Nephron (organoid): ENCODE results near the gene NTRK3.
"Not testable (repeated sequence)": the region's sequence is repeated elsewhere in the genome, so short reads cannot be mapped to it uniquely, and the experiment has no call there.

Source experiments
- H3K27ac Mint-ChIP-seq, 3 experiments: 2 replicates each; pipeline ENCODE4 v1.8.0; 2020; ENCODE audit warnings: mixed read lengths in 3 of 3, mild to moderate bottlenecking in 2 of 3, moderate library complexity in 1 of 3
- H3K27me3 Mint-ChIP-seq: 2 replicates; pipeline ENCODE4 v1.8.0; 2021; ENCODE audit warnings: low read depth, mild to moderate bottlenecking, moderate library complexity, mixed read lengths
- H3K36me3 Mint-ChIP-seq: 2 replicates; pipeline ENCODE4 v1.8.0; 2020; ENCODE audit warnings: low read depth, mixed read lengths
- H3K4me1 Mint-ChIP-seq: 2 replicates; pipeline ENCODE4 v1.8.0; 2020; ENCODE audit warnings: mixed read lengths
- H3K4me3 Mint-ChIP-seq, 3 experiments: 2 replicates each; pipeline ENCODE4 v1.8.0; 2020; ENCODE audit warnings: mild to moderate bottlenecking in 3 of 3, mixed read lengths in 3 of 3, moderate library complexity in 2 of 3
- H3K9me3 Mint-ChIP-seq: 2 replicates; pipeline ENCODE4 v1.8.0; 2020; ENCODE audit warnings: mixed read lengths
- CTCF ChIP-seq, 3 experiments: fragments of 200-600 bp; sonication (generic); IDR thresholded peaks; one replicate each; pipeline ENCODE4 v1.5.0; 2021; ENCODE audit warnings: antibody characterized with exemption in 3 of 3; ENCODE audit not compliant: unreplicated experiment in 3 of 3

Gene NTRK3

GRCh38 chr15:87843312-87843711, 413.2 kb downstream of the NTRK3 start:
- Mint-ChIP-seq H3K36me3 (no peaks in the 10 kb centered on the region), H3K4me1 (no peaks in the 10 kb centered on the region), H3K4me3 (no peak overlapping the region), H3K27me3 (peaks cover 3% of the 10 kb centered on the region), H3K9me3 (no peaks in the 10 kb centered on the region), H3K27ac (no peak overlapping the region)
- no peak for TF ChIP-seq CTCF (IDR thresholded peaks at IDR 0.05; ENCODE audit: unreplicated experiment in 3 of 3)

- no peak for TF ChIP-seq CTCF (IDR thresholded peaks at IDR 0.05; ENCODE audit: unreplicated experiment in 3 of 3)
- H3K27me3 Mint-ChIP-seq = peaks cover 3% of the 10 kb centered on the region
- no peak overlapping the region for H3K4me3 Mint-ChIP-seq
- H3K4me1 Mint-ChIP-seq = no peaks in the 10 kb centered on the region
- peaks cover 4% of the 10 kb centered on the region for H3K9me3 Mint-ChIP-seq
- H3K36me3 Mint-ChIP-seq = no peaks in the 10 kb centered on the region
- no peak overlapping the region for H3K27ac Mint-ChIP-seq
These were observed 415.0 kb downstream of the NTRK3 start for GRCh38 chr15:87841426-87841998.

GRCh38 chr15:87835830-87836229, 420.7 kb downstream of the NTRK3 start:
- H3K27me3 Mint-ChIP-seq, H3K27ac Mint-ChIP-seq, H3K36me3 Mint-ChIP-seq, H3K4me3 Mint-ChIP-seq, H3K4me1 Mint-ChIP-seq, H3K9me3 Mint-ChIP-seq: not testable (repeated sequence)

GRCh38 chr15:87833333-87833732, 423.2 kb downstream of the NTRK3 start:
- H3K4me3 Mint-ChIP-seq = not testable (repeated sequence)

GRCh38 chr15:87829332-87830050, 427.0 kb downstream of the NTRK3 start:
- H3K4me3 Mint-ChIP-seq = no peak overlapping the region
- peaks cover 18% of the 10 kb centered on the region for H3K27me3 Mint-ChIP-seq
- TF ChIP-seq CTCF (IDR thresholded peaks at IDR 0.05; ENCODE audit: unreplicated experiment in 3 of 3) = no peak

More at GRCh38 chr15:87833333-87833732, 423.2 kb downstream of the NTRK3 start:
- H3K27me3 Mint-ChIP-seq, H3K36me3 Mint-ChIP-seq, H3K9me3 Mint-ChIP-seq, H3K4me1 Mint-ChIP-seq, H3K27ac Mint-ChIP-seq: not testable (repeated sequence)

GRCh38 chr15:87828608-87829007, 427.9 kb downstream of the NTRK3 start:
- Mint-ChIP-seq H3K27me3 (peaks cover 18% of the 10 kb centered on the region), H3K4me3 (no peak overlapping the region), H3K27ac (no peak overlapping the region), H3K36me3 (no peaks in the 10 kb centered on the region), H3K4me1 (no peaks in the 10 kb centered on the region), H3K9me3 (no peaks in the 10 kb centered on the region)
- no peak for TF ChIP-seq CTCF (IDR thresholded peaks at IDR 0.05; ENCODE audit: unreplicated experiment in 3 of 3)

More at GRCh38 chr15:87829332-87830050, 427.0 kb downstream of the NTRK3 start:
- no peak overlapping the region for H3K27ac Mint-ChIP-seq
- H3K4me1 Mint-ChIP-seq = no peaks in the 10 kb centered on the region
- H3K9me3 Mint-ChIP-seq = no peaks in the 10 kb centered on the region
- H3K36me3 Mint-ChIP-seq = no peaks in the 10 kb centered on the region

GRCh38 chr15:87827131-87827530, 429.4 kb downstream of the NTRK3 start:
- Mint-ChIP-seq H3K4me3 (no peak overlapping the region), H3K36me3 (no peaks in the 10 kb centered on the region), H3K27ac (no peak overlapping the region), H3K9me3 (no peaks in the 10 kb centered on the region), H3K4me1 (no peaks in the 10 kb centered on the region), H3K27me3 (peaks cover 20% of the 10 kb centered on the region)
- no peak for TF ChIP-seq CTCF (IDR thresholded peaks at IDR 0.05; ENCODE audit: unreplicated experiment in 3 of 3)
